HepG2 (cell line): Measurements from ENCODE around the gene SRSF2. TPM values are rescaled to one million over a fixed set of nuclear protein-coding genes. Genes with fewer than 3 reads are reported as not detected.

Experiments
- GABPA ChIP-seq, 2 experiments: IDR thresholded peaks; 2 replicates each; pipeline ENCODE4 v1.6.1; 2011 to 2016; ENCODE audit warnings: low read depth in 2 of 2, low read length in 1 of 2, missing biosample characterization in 1 of 2, missing genetic modification characterization in 1 of 2
- HNF4G ChIP-seq, 2 experiments: sonication (generic) in 1 of 2; formaldehyde crosslinking in 1 of 2; IDR thresholded peaks; 2 replicates each; pipeline versions ENCODE4 v1.4.0 to v1.6.1; 2011 to 2020; ENCODE audit warnings: borderline replicate concordance in 2 of 2, low read depth in 2 of 2, mild to moderate bottlenecking in 2 of 2, low read length in 1 of 2, missing genetic modification reagents in 1 of 2, moderate library complexity in 1 of 2
- MEIS1 ChIP-seq: sonication (generic); formaldehyde crosslinking; IDR thresholded peaks from 2 replicates; pipeline ENCODE4 v1.9.0; 2021; ENCODE audit warnings: mild to moderate bottlenecking, missing genetic modification reagents, moderate library complexity, borderline replicate concordance
- MIER2 ChIP-seq: IDR thresholded peaks from 2 replicates; pipeline ENCODE4 v1.6.1; 2016; ENCODE audit warnings: missing biosample characterization, missing genetic modification reagents
- PCBP1 ChIP-seq: fragments of 200-400 bp; formaldehyde crosslinking; IDR thresholded peaks from 2 replicates; pipeline ENCODE4 v1.6.1; 2017; ENCODE audit warnings: mild to moderate bottlenecking, low read depth, low read length, borderline replicate concordance
- TBL1XR1 ChIP-seq: fragments of 150-350 bp; IDR thresholded peaks from 2 replicates; pipeline ENCODE4 v1.6.1; 2014; ENCODE audit warnings: borderline replicate concordance, low read length; ENCODE audit not compliant: partially characterized antibody
- TEAD3 ChIP-seq: optimal IDR thresholded peaks from 2 replicates; pipeline ENCODE3; 2016; ENCODE audit warnings: borderline replicate concordance
- U2AF2 ChIP-seq: fragments of 200-400 bp; formaldehyde crosslinking; IDR thresholded peaks from 2 replicates; pipeline ENCODE4 v1.6.1; 2017; ENCODE audit warnings: low read depth, mild to moderate bottlenecking, low read length
- ZBTB20 ChIP-seq: sonication (generic); formaldehyde crosslinking; IDR thresholded peaks from 2 replicates; pipeline ENCODE4 v1.8.1; 2023; ENCODE audit warnings: missing genetic modification reagents, low read depth, mild to moderate bottlenecking, borderline replicate concordance
- ZSCAN25 ChIP-seq: sonication (generic); formaldehyde crosslinking; IDR thresholded peaks from 2 replicates; pipeline ENCODE4 v1.8.0; 2022; ENCODE audit warnings: mild to moderate bottlenecking, missing genetic modification reagents
- polyA plus RNA-seq, 8 experiments: library from polyadenylated mRNA; depleted of rRNA in 3 of 8; stranded (reverse) in 7 of 8; unstranded in 1 of 8; fragments of >200 nt; fragmentation: Illumina TruSeq in 4 of 8; extraction: Trizol in 4 of 8; gene quantifications; 2 replicates each; pipeline versions ENCODE4 v1.2.1 to v1.2.3, GENCODE V29; 2011 to 2016; ENCODE audit warnings: low read depth in 4 of 8, missing spikeins in 1 of 8, mixed read lengths in 1 of 8; ENCODE audit not compliant: insufficient read depth in 1 of 8
- total RNA-seq, 5 experiments: library from RNA; depleted of rRNA; stranded (reverse); fragments of >200 nt; fragmentation: Illumina TruSeq; extraction: Trizol; gene quantifications; 2 replicates each; pipeline ENCODE4 v1.2.3, GENCODE V29; 2016; ENCODE audit warnings: low read depth in 1 of 5
- TF ChIP-seq, protein P1 (sequence below): sonication (generic); formaldehyde crosslinking; IDR thresholded peaks from 2 replicates; pipeline ENCODE4 v1.8.0; 2023; ENCODE audit warnings: mild to moderate bottlenecking, missing genetic modification reagents
- TF ChIP-seq, protein P2 (sequence below): IDR thresholded peaks from 2 replicates; pipeline ENCODE4 v1.6.1; 2012; ENCODE audit warnings: low read length, improper control_type of control experiment
- TF ChIP-seq, protein P3 (sequence below): sonication (generic); formaldehyde crosslinking; IDR thresholded peaks from 2 replicates; pipeline ENCODE4 v1.4.0; 2020; ENCODE audit warnings: missing genetic modification reagents
- TF ChIP-seq, protein P4 (sequence below): IDR thresholded peaks from 2 replicates; pipeline ENCODE4 v1.4.0; 2020; ENCODE audit warnings: mild to moderate bottlenecking, missing genetic modification reagents

The SRSF2 gene
- total and polyA plus RNA-seq, 2 of the 13 experiments (the other 11 are each of a cell fraction or from before 2014, with no cell fraction given): 306 to 319 TPM

DNA sequence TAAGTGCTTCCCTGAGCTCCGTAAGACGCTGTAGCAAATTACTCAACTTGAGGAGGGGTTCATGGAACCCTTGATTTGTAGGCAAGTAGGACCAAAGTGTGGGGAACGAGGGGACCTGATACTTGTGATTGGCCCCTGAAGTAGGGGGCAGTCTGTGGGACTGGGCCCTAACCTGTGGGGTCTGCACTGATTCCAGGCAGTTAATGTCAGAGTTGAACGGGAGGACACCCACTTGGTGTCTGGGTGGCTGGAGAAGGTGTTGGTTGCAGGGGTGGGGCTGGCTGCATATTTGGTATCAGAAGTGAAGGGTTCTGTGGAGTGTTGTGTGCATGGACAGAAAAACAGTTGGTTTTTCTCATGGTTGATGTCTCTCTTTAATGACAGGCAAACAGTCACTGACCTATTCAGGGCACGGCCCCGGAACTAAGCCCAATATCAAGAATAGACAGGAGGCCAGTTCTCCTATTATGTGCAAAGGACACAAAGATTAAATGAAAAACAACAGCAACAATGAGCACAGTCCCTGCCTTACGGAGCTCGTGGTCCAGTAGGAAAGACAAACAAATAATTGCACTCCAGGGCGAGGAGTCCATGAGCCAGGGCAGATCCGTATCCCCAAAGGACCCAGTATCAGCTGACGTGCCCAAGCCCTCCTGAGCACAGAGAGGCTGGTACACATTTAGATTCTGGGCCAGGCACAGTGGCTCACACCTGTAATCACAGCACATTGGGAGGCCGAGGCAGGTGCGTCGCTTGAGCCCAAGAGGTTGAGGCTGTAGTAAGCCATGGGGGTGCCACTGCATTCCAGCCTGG is 45.5 kb downstream of the SRSF2 start (continued):
- TF ChIP-seq, protein P1, sequence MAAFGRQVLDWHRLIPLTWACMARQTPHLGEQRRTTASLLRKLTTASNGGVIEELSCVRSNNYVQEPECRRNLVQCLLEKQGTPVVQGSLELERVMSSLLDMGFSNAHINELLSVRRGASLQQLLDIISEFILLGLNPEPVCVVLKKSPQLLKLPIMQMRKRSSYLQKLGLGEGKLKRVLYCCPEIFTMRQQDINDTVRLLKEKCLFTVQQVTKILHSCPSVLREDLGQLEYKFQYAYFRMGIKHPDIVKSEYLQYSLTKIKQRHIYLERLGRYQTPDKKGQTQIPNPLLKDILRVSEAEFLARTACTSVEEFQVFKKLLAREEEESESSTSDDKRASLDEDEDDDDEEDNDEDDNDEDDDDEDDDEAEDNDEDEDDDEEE (CRISPR knock-in tag): no peak
- TF ChIP-seq MEIS1: peak; percentile 82
- 0 out of 2 replicates have a peak, but pooled peaks have one; percentile 21 for TF ChIP-seq HNF4G (IDR thresholded peaks at IDR 0.05; ENCODE audit: borderline replicate concordance, low read depth, low read length)
- TF ChIP-seq HNF4G (CRISPR knock-in tag; IDR thresholded peaks at IDR 0.05; ENCODE audit: borderline replicate concordance, low read depth): peak; percentile 67; the same call in 1 of the 2 replicates
- peak; percentile 93 for TF ChIP-seq ZSCAN25 (CRISPR knock-in tag)
- no peak for TF ChIP-seq GABPA (IDR thresholded peaks at IDR 0.05; ENCODE audit: low read depth, low read length)
- TF ChIP-seq GABPA (CRISPR knock-in tag; IDR thresholded peaks at IDR 0.05; ENCODE audit: low read depth): 0 out of 2 replicates have a peak, but pooled peaks have one; percentile 3
- peak; percentile 71 for TF ChIP-seq MIER2 (CRISPR knock-in tag)
- no peak for TF ChIP-seq U2AF2
- peak; percentile 40 for TF ChIP-seq TBL1XR1
- TF ChIP-seq PCBP1: no peak
- TF ChIP-seq, protein P2, sequence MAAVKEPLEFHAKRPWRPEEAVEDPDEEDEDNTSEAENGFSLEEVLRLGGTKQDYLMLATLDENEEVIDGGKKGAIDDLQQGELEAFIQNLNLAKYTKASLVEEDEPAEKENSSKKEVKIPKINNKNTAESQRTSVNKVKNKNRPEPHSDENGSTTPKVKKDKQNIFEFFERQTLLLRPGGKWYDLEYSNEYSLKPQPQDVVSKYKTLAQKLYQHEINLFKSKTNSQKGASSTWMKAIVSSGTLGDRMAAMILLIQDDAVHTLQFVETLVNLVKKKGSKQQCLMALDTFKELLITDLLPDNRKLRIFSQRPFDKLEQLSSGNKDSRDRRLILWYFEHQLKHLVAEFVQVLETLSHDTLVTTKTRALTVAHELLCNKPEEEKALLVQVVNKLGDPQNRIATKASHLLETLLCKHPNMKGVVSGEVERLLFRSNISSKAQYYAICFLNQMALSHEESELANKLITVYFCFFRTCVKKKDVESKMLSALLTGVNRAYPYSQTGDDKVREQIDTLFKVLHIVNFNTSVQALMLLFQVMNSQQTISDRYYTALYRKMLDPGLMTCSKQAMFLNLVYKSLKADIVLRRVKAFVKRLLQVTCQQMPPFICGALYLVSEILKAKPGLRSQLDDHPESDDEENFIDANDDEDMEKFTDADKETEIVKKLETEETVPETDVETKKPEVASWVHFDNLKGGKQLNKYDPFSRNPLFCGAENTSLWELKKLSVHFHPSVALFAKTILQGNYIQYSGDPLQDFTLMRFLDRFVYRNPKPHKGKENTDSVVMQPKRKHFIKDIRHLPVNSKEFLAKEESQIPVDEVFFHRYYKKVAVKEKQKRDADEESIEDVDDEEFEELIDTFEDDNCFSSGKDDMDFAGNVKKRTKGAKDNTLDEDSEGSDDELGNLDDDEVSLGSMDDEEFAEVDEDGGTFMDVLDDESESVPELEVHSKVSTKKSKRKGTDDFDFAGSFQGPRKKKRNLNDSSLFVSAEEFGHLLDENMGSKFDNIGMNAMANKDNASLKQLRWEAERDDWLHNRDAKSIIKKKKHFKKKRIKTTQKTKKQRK: no peak
- TF ChIP-seq, protein P3, sequence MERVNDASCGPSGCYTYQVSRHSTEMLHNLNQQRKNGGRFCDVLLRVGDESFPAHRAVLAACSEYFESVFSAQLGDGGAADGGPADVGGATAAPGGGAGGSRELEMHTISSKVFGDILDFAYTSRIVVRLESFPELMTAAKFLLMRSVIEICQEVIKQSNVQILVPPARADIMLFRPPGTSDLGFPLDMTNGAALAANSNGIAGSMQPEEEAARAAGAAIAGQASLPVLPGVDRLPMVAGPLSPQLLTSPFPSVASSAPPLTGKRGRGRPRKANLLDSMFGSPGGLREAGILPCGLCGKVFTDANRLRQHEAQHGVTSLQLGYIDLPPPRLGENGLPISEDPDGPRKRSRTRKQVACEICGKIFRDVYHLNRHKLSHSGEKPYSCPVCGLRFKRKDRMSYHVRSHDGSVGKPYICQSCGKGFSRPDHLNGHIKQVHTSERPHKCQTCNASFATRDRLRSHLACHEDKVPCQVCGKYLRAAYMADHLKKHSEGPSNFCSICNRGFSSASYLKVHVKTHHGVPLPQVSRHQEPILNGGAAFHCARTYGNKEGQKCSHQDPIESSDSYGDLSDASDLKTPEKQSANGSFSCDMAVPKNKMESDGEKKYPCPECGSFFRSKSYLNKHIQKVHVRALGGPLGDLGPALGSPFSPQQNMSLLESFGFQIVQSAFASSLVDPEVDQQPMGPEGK: peak; percentile 14; the same call in 1 of the 2 replicates
- TF ChIP-seq, protein P4, sequence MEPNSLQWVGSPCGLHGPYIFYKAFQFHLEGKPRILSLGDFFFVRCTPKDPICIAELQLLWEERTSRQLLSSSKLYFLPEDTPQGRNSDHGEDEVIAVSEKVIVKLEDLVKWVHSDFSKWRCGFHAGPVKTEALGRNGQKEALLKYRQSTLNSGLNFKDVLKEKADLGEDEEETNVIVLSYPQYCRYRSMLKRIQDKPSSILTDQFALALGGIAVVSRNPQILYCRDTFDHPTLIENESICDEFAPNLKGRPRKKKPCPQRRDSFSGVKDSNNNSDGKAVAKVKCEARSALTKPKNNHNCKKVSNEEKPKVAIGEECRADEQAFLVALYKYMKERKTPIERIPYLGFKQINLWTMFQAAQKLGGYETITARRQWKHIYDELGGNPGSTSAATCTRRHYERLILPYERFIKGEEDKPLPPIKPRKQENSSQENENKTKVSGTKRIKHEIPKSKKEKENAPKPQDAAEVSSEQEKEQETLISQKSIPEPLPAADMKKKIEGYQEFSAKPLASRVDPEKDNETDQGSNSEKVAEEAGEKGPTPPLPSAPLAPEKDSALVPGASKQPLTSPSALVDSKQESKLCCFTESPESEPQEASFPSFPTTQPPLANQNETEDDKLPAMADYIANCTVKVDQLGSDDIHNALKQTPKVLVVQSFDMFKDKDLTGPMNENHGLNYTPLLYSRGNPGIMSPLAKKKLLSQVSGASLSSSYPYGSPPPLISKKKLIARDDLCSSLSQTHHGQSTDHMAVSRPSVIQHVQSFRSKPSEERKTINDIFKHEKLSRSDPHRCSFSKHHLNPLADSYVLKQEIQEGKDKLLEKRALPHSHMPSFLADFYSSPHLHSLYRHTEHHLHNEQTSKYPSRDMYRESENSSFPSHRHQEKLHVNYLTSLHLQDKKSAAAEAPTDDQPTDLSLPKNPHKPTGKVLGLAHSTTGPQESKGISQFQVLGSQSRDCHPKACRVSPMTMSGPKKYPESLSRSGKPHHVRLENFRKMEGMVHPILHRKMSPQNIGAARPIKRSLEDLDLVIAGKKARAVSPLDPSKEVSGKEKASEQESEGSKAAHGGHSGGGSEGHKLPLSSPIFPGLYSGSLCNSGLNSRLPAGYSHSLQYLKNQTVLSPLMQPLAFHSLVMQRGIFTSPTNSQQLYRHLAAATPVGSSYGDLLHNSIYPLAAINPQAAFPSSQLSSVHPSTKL (CRISPR knock-in tag): peak; percentile 91
- TF ChIP-seq ZBTB20 (CRISPR knock-in tag): no peak; the same call in 1 of the 2 replicates
- TF ChIP-seq TEAD3 (CRISPR knock-in tag): peak; percentile 77
